Keratinocyte (primary cell): Measurements from ENCODE around the gene SCNN1A. TPM values are rescaled to one million over a fixed set of nuclear protein-coding genes. Genes with fewer than 3 reads are reported as not detected.

Experiments used
- DNase-seq: peaks from one replicate; pipeline ENCODE4 v3.0.0-alpha.2; 2011; ENCODE audit warnings: low read depth, missing footprints, low spot score
- FAIRE-seq: peaks from 2 replicates; lab custom pipeline; 2011; peaks lifted over from hg19 to GRCh38; lab: Jason Lieb, UNC
- H2AFZ ChIP-seq: 2 replicates; pipeline ENCODE4 v1.6.0; 2012; ENCODE audit warnings: low read length, control low read depth, inconsistent platforms; ENCODE audit not compliant: control insufficient read depth
- H3K27ac ChIP-seq: 2 replicates; pipeline ENCODE4 v1.5.1; 2011; ENCODE audit warnings: low read length; ENCODE audit not compliant: control insufficient read depth, insufficient read depth
- H3K27me3 ChIP-seq: 3 replicates; pipeline ENCODE4 v1.6.0; 2011; ENCODE audit warnings: low read length; ENCODE audit not compliant: control insufficient read depth, insufficient read depth; ENCODE audit errors: extremely low read depth
- H3K36me3 ChIP-seq, 2 experiments: 2 replicates in 1 of 2; 3 replicates in 1 of 2; pipeline ENCODE4 v1.5.1; 2011; ENCODE audit warnings: low read length in 2 of 2, mild to moderate bottlenecking in 1 of 2; ENCODE audit not compliant: control insufficient read depth in 2 of 2, insufficient read depth in 2 of 2; ENCODE audit errors: extremely low read depth in 1 of 2
- H3K4me1 ChIP-seq: 3 replicates; pipeline ENCODE4 v1.5.1; 2011; ENCODE audit warnings: low read length; ENCODE audit not compliant: control insufficient read depth, insufficient read depth; ENCODE audit errors: extremely low read depth
- H3K4me2 ChIP-seq: 3 replicates; pipeline ENCODE4 v1.6.0; 2011; ENCODE audit warnings: low read depth, low read length; ENCODE audit not compliant: control insufficient read depth, insufficient read depth; ENCODE audit errors: extremely low read depth
- H3K4me3 ChIP-seq, 3 experiments: fragments of 200-600 bp in 1 of 3; sonication (generic) in 1 of 3; 2 replicates in 2 of 3; 3 replicates in 1 of 3; pipeline ENCODE4 v1.5.1; 2011 to 2016; ENCODE audit warnings: low read length in 3 of 3, mild to moderate bottlenecking in 3 of 3, control low read depth in 2 of 3, inconsistent platforms in 1 of 3, low read depth in 1 of 3, mixed read lengths in 1 of 3, mixed run types in 1 of 3, moderate library complexity in 1 of 3; ENCODE audit not compliant: control insufficient read depth in 2 of 3, insufficient read depth in 2 of 3; ENCODE audit errors: extremely low read depth in 1 of 3
- H3K79me2 ChIP-seq: 2 replicates; pipeline ENCODE4 v1.6.0; 2012; ENCODE audit warnings: low read length; ENCODE audit not compliant: control insufficient read depth, insufficient read depth
- H3K9ac ChIP-seq: 3 replicates; pipeline ENCODE4 v1.6.0; 2011; ENCODE audit warnings: low read length; ENCODE audit not compliant: control insufficient read depth, insufficient read depth; ENCODE audit errors: extremely low read depth
- H3K9me1 ChIP-seq: 3 replicates; pipeline ENCODE4 v1.6.0; 2011; ENCODE audit warnings: low read length; ENCODE audit not compliant: control insufficient read depth, insufficient read depth; ENCODE audit errors: extremely low read depth
- H3K9me3 ChIP-seq: 2 replicates; pipeline ENCODE4 v1.5.1; 2012; ENCODE audit warnings: low read depth, low read length; ENCODE audit not compliant: control insufficient read depth
- H4K20me1 ChIP-seq: 3 replicates; pipeline ENCODE4 v1.6.0; 2011; ENCODE audit warnings: low read length; ENCODE audit not compliant: control insufficient read depth, insufficient read depth; ENCODE audit errors: extremely low read depth
- EZH2 ChIP-seq: IDR thresholded peaks from one replicate; pipeline ENCODE4 v1.6.1; 2012; ENCODE audit warnings: inconsistent platforms, mild to moderate bottlenecking, low read length, moderate library complexity
- dilution Hi-C: fragments of 300-500 bp; cut with MboI; formaldehyde crosslinking; loops from one replicate; pipeline ENCODE4 v1.7.0; 2020; ENCODE audit warnings: low sequenced_read_pairs; ENCODE audit not compliant: extremely low pct_ligation_motif_present
- polyA plus RNA-seq, 5 experiments: library from polyadenylated mRNA; depleted of rRNA in 3 of 5; stranded (reverse) in 3 of 5; stranded (forward) in 1 of 5; unstranded in 1 of 5; fragments of >200 nt; gene quantifications; 1 replicate in 1 of 5; 2 replicates in 3 of 5; 3 replicates in 1 of 5; pipeline versions ENCODE4 v1.2.1 to v1.2.3, GENCODE V29; 2011 to 2012; ENCODE audit warnings: missing spikeins in 2 of 5, low read depth in 1 of 5, low replicate concordance in 1 of 5
- TF ChIP-seq, protein P1 (sequence below), 3 experiments: IDR thresholded peaks in 1 of 3; conservative IDR thresholded peaks in 1 of 3; optimal IDR thresholded peaks in 1 of 3; 2 replicates in 2 of 3; 3 replicates in 1 of 3; pipeline versions ENCODE3 to v1.5.1; 2011; ENCODE audit warnings: low read length in 3 of 3, mild to moderate bottlenecking in 3 of 3, moderate library complexity in 2 of 3, control low read depth in 1 of 3, inconsistent platforms in 1 of 3; ENCODE audit not compliant: insufficient read depth in 2 of 3; ENCODE audit errors: extremely low read depth in 1 of 3

Gene SCNN1A
- polyA plus RNA-seq, 1 donor (not counting 4 experiments of a cell fraction or from before 2014, with no cell fraction given) = 11.1 TPM

DNA sequence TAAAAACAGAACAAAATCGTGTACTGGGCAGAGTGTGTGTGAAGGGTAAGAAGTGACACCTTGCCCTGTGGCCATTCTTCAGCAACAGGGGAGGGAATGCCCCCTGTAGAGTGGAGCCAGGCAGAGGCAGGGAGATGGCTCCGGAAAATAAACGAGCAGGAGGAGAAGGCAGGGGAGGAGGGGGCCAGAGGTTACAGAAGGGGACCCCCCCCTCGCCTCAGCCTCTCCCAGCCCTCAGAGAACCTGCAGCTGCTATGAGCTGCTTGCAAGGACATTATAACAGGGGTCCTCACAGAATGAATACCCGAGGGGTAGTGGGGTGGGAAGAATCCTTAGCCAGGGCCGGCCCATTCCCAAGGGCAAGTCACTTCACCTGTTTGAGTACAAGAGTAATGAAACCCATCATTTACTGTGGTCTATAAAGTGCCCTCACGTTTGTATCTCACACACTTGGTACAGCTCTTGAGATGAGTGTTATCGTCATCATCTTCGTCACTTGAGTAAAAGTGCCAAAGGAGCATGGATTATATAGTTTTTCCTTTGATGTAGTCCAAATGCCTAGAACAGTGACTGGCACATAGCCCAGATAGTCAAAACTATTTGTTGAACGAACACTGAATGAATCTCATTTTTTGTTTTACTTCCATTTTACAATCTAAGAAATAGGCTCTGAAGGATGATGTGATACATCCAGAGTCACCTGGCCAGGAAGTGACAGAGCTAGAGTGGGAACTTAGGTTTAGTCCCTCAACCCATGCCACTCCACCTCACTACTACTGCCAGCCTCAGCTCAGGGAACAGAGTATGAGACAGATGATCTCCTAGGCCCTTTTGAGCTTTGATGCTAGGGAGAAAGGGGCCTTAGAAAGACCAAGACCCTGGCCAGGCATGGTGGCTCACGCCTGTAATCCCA lies 14.5 kb downstream of the SCNN1A start:
- Histone ChIP-seq H2AFZ (no peak overlapping the region), H3K4me2 (no peak overlapping the region), H3K9ac (no peak overlapping the region), H3K79me2 (no peaks in the 10 kb centered on the region), H3K4me3 (no peak overlapping the region), H3K9me1 (no peaks in the 10 kb centered on the region), H4K20me1 (no peaks in the 10 kb centered on the region), H3K36me3 (peaks cover 2% of the 10 kb centered on the region in 2 experiments), H3K27ac (no peak overlapping the region), H3K27me3 (no peaks in the 10 kb centered on the region), H3K9me3 (no peaks in the 10 kb centered on the region), H3K4me1 (peaks cover 12% of the 10 kb centered on the region)
- dilution Hi-C loops = no loop called here
- DNase-seq (no peak), FAIRE-seq (no peak)
- TF ChIP-seq, protein P1, sequence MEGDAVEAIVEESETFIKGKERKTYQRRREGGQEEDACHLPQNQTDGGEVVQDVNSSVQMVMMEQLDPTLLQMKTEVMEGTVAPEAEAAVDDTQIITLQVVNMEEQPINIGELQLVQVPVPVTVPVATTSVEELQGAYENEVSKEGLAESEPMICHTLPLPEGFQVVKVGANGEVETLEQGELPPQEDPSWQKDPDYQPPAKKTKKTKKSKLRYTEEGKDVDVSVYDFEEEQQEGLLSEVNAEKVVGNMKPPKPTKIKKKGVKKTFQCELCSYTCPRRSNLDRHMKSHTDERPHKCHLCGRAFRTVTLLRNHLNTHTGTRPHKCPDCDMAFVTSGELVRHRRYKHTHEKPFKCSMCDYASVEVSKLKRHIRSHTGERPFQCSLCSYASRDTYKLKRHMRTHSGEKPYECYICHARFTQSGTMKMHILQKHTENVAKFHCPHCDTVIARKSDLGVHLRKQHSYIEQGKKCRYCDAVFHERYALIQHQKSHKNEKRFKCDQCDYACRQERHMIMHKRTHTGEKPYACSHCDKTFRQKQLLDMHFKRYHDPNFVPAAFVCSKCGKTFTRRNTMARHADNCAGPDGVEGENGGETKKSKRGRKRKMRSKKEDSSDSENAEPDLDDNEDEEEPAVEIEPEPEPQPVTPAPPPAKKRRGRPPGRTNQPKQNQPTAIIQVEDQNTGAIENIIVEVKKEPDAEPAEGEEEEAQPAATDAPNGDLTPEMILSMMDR (optimal IDR thresholded peaks at IDR 0.05 in 1 of 3, IDR thresholded peaks at IDR 0.05 in 1 of 3, conservative IDR thresholded peaks at IDR 0.05 in 1 of 3; ENCODE audit: extremely low read depth in 1 of 3, insufficient read depth in 2 of 3, low read length in 3 of 3) = no peak
- TF ChIP-seq EZH2 = no peak

- peaks cover 12% of the 10 kb centered on the region for H3K4me1 ChIP-seq
- no peak overlapping the region for H2AFZ ChIP-seq
- FAIRE-seq (no peak), DNase-seq (no peak)
- H3K27ac ChIP-seq = no peak overlapping the region
- dilution Hi-C loops = no loop called here
- no peaks in the 10 kb centered on the region for H3K27me3 ChIP-seq
- no peaks in the 10 kb centered on the region for H3K9me1 ChIP-seq
- H3K4me3 ChIP-seq = no peak overlapping the region
- peaks cover 2% of the 10 kb centered on the region in 2 experiments for H3K36me3 ChIP-seq
- TF ChIP-seq, protein P1 (optimal IDR thresholded peaks at IDR 0.05 in 1 of 3, IDR thresholded peaks at IDR 0.05 in 1 of 3, conservative IDR thresholded peaks at IDR 0.05 in 1 of 3; ENCODE audit: extremely low read depth in 1 of 3, insufficient read depth in 2 of 3, low read length in 3 of 3) = no peak
- TF ChIP-seq EZH2 = no peak
- no peaks in the 10 kb centered on the region for H4K20me1 ChIP-seq
- H3K9ac ChIP-seq = no peak overlapping the region
- no peaks in the 10 kb centered on the region for H3K79me2 ChIP-seq
- H3K9me3 ChIP-seq = no peaks in the 10 kb centered on the region
- no peak overlapping the region for H3K4me2 ChIP-seq
Observed at GRCh38 chr12:6360080-6360571, 15.2 kb downstream of the SCNN1A start.
